ENCODE results near the gene TRIP10.
"Not testable (repeated sequence)": the region's sequence is repeated elsewhere in the genome, so short reads cannot be mapped to it uniquely, and the experiment has no call there.

The TRIP10 gene

GRCh38 chr19:6744381-6745301 lies 5.2 kb downstream of the TRIP10 start:
- peak; percentile 29 for DNase-seq

- no peak for DNase-seq
Observed at GRCh38 chr19:6745965-6746364, 6.5 kb downstream of the TRIP10 start.

DNA sequence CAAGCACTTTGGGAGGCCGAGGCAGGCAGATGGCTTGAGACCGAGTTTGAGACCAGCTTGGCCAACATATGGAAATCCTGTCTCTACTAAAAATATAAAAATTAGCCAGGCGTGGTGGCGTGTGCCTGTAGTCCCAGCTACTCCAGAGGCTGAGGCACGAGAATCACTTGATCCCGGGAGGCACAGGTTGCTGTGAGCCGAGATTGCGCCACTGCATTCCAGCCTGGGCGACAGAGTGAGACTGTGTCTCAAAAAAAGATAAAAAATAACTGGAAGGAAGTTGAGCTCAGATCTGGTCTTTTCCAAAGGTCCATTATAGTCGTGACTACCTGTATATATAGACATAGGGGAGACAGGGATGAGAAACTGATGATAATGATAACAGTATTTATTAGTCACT lies 9.1 kb downstream of the TRIP10 start:
- DNase-seq: not testable (repeated sequence)

- DNase-seq: no peak
Observed at GRCh38 chr19:6750062-6750461, 10.6 kb downstream of the TRIP10 start.

DNA sequence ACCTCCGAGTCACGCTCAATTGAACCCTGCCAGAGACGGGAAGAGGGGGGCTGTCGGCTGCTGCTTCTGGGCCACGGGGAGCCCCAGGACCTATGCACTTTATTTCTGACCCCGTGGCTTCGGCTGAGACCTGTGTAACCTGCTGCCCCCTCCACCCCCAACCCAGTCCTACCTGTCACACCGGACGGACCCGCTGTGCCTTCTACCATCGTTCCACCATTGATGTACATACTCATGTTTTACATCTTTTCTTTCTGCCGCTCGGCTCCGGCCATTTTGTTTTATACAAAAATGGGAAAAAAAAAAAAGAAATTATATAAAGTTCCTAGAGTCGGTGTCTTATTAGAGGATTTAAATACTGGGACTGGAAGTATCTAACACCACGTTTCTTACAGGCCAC lies 11.7 kb downstream of the TRIP10 start:
- no peak for DNase-seq

GRCh38 chr19:6752256-6753177 lies 13.0 kb downstream of the TRIP10 start:
- no peak for DNase-seq

DNA sequence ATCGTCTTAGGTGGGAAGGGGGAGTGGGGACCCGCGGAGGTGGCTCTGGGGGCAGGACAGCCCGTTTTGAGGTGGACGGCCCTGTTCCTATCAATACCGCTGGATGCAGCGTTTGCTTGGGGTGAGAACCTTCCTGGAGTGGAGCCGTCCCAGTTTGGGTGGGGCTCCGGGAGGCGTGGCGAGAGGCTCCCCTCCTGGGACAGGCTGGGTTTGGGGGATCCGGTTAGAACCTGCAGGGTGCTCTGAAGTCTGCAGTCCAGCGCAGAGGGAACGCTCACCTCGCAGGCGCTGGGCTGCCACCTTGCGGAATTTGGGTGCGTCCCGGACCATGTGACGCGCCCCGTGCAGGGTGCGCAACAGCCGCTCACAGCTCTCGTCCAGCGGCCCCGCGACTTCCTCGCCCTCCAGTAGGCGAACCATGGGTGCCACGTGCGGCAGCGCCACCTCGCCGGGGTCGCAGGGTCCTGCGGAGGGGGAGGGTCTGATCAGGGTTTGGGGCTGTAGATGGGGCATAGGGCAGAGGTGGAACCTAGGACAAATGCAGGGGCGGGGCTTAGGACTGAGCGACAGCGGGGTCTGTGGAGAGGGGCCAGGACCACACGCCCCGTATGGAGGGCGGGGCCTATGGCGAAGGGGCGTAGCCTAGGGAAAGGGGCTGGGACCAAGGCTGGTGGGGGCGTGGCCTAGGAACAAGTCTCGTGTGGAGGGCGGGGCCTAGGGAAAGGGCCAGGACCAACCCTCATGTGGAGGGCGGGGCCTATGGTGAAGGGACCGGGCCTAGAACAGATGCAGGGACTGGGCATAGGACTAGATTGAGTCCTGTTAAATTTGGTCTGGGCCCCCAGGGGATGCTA lies 13.9 kb downstream of the TRIP10 start:
- no peak for DNase-seq

DNA sequence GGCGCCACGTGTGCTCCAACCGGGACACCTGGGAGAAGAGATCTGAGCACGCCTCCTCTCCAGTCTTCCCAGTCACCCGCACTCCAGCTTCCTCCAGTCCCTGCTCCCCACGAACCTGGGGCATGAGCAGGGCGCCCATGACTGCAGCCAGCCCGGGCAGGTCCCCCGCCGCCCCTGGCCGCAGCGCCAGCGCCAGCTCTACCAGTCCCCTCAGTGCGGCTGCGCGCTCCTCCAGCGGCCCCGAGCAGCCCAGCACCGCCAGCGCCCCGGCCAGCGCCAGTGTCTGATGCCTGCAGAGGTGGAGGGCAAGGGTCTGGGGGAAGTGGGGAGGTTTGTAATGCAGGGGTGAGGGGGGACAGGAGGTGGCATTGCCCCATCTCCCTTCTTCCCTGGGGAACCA lies 14.7 kb downstream of the TRIP10 start:
- DNase-seq: no peak

DNA sequence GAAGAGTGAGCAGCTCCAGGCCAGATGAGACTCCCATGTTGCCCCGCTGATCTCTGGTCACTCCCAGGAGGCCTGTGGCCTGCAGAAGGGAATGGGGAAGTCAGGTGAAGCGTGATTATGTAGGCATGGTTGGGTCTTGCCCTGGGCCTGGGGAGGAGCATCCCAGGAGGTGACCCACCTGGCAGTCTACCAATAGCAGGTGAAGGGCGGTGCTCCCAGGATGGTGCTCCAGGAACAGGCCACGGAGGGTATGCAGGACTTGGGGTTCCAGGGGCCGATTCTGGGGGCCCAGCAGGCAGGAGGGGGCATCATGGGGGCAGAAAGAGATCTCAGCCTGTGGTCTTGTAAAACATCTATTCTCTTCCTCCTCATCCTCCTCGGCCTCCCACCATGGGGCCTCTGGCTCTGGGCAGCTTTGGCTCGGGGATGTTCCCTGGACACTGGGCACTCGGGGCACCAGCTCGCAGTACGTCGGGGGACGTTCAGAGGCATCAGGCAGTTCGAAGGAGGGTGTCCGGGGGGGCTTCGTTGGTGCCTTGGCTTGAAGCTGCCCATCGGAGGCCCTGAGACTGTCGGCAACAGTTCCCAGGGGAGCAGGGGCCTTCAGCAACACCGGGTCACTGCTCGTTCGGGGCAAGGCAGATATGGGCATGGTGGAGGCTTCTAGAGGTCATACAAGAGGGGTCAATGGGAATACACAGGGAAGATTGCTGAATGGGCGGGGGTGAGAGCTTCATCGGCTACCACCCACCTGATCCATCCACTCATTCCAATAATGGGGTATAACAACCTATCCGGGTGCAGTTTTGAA lies 15.4 kb downstream of the TRIP10 start:
- DNase-seq: no peak

DNA sequence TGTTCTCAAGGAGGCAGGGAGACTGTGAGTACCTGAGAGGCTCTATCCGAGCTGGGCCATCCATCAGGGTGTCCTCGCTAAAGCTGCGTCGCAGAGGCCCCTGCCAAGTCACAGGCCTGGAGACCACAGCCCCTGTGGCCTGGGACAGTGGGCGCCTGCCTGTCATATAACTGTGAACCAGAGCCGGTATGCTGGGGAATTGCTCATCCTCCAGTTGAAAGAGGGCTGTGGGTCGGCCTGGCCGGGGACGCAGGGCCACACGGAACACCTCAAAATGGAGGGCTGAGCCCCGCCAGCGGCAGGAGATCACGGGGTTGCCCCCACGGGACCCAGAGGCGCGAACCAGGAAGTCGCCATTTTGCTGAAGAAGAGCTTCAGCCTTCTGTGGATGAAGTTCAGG lies 21.1 kb downstream of the TRIP10 start:
- DNase-seq: no peak

GRCh38 chr19:6761053-6761676 lies 21.7 kb downstream of the TRIP10 start:
- DNase-seq: no peak

GRCh38 chr19:6762253-6762797 lies 22.8 kb downstream of the TRIP10 start:
- DNase-seq: not testable (repeated sequence)

GRCh38 chr19:6765738-6766356 lies 26.4 kb downstream of the TRIP10 start:
- DNase-seq: peak; percentile 86

DNA sequence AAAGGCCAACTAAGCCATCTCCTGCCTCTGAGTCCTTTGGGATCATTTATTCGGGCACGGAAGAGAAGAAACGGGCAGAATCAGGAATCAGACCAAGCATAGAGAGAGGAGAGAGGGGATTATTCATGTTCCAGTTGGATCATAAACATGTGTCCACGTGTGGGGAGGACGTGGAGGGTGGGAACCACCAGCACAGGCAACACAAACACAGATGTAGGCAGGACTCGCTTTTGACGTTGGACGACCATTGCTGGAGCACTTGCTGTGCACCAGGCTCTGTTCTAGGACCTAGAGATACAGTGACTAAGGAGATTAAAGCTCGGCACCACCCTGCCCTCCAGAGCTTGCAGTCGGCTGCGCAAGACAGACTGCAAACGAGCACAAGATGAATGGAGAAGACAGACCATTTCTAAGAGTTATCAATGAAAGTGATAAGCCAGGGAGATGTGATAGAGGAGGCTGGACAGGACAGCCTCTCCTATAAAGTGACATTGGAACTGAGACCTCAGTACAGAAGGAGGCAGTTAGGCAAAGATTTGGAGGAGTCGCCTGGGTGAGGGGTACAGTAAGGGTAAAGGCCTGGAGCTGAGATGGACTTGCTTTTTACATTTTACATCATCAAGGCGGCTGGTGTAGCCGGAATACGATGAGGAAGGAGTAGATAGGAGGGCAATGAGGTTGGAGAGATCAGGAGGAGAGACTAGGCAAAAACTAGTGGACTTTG lies 27.0 kb downstream of the TRIP10 start:
- no peak for DNase-seq

DNA sequence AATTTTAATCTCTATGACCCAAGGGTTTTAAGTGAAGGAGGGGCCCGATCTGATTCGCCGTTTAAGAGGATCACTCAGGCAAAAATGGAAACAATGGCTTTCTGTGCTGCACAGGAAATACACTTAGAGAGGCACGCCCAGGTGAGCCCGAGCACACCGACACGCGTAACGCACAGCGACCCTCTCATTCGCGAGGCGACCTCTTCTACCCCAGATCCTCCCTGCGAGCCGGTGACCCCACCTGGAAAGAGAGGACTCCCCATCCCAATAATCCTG lies 27.5 kb downstream of the TRIP10 start:
- peak; percentile 62 for DNase-seq

DNA sequence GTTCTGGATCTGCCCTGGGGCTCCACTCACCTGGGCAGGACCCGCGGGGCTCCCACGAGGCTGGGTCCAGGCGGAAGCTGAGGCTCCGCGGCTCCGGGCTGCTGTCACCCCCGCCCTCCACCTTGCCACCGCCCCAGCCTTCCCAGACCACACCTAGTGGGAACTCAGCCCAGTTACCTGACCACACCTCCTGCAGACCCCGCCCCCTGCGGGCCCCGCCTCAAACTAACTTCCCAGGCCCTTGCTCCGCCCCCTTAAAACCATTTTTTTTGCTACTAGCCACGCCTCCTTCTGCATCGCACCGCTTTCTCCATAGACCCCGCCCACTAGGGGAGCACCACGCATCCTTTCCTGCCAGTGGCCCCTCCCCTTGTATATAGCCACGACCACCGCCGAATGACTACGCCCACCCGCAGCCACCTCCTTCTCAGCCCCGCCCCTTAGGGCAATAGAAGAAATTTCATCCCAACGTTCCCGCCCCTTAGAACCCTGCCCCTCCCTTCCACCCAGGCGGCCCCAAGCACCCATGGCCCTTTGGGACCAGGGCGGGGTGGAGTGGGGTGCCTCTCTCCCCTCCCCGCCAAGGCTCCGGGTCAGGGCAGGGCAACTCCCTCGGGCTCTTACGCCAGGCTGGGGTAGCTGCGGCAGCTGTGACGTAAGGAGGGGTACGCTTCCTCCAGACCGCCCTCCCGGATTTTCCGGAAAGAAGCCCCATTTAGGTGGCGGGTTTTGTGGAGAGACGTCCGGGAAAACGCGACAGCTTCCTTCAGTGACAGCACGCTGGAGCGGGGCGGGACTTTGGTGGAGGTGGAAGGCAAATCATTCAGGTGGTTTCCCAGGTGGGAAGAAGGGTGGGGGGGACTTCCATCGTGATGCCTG lies 28.1 kb downstream of the TRIP10 start, which contains the start of gene SH2D3A:
Gene SH2D3A, minus strand, starts transcription at position 79 of the 879 bp plus-strand sequence. CDS start 3,687 bp downstream, outside the sequence.
- peak; percentile 90 for DNase-seq

GRCh38 chr19:6768236-6768785 lies 28.8 kb downstream of the TRIP10 start:
- DNase-seq: no peak

DNA sequence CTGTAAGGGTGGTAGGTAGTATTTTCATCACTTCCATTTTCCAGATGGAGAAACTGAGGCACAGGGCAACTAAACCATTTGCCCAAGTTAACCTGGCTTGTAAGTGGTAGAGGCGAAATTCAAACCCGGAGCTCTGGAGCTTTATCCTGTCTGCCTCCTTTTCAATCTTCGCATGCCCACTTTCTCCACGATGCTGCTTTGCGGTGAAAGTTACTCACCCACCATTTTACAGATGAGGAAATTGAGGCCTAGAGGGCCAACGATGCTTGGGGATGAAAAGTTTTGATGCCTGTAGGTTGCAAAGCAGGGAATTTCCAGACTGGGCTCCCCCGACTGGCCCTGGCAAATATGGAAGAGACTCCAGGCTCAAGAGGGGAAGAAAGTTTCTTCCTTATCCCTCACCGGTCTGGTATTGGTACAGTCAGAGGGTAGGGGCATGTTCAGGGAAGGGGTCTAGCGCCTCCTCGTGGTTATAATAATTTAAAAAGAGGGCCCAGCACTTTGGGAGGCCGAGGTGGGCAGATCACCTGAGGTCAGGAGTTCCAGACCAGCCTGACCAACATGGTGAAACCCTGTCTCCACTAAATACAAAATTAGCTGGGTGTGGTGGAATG lies 29.6 kb downstream of the TRIP10 start:
- no peak for DNase-seq
